Measurements from ENCODE around the gene MYO18A. TPM values are rescaled to one million over a fixed set of nuclear protein-coding genes. Genes with fewer than 3 reads are reported as not detected.

MYO18A gene
- total RNA-seq, 1 experiment from 2014 or later, result 24.0 TPM

DNA sequence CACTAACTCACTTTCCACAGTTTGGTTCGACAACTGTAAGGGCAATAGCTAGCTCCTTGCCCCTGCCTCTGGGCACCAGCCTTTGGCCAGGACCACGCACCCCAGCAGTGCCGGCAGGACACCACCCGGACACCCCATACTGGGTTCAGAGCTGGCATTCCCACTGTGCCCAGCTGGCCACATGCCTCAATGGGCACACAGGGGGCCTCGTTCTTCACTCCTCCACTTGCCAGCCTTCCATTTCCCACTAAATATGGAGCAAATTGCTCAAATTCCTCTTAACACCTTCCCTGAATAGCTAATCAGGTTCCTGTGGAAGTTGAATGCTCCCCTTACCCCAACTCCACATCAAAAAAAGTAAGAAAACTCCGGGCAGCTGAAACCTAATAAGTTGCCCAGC is 84.8 kb downstream of the MYO18A start:
- ChIA-PET CTCF (interaction anchor here (0.7 to 2.3 kb wide), 4 partner anchors 16 to 546 kb away, joined by 3 to 8 read pairs (median 4); no protein-coding TSS in a partner anchor), POLR2A (no interaction called here)
- Mint-ChIP-seq H3K4me1 (ENCODE audit: insufficient read depth, unreplicated experiment) (no peaks in the 10 kb centered on the region), H3K36me3 (ENCODE audit: insufficient read depth, unreplicated experiment) (peaks cover 31% of the 10 kb centered on the region), H3K27me3 (ENCODE audit: insufficient read depth, unreplicated experiment) (no peaks in the 10 kb centered on the region), H3K9me3 (ENCODE audit: unreplicated experiment) (no peaks in the 10 kb centered on the region), H3K4me3 (ENCODE audit: unreplicated experiment) (no peak overlapping the region), H3K27ac (ENCODE audit: low read depth, unreplicated experiment) (no peak overlapping the region)
- DNase-seq (ENCODE audit: unreplicated experiment), result no peak
- BruUV-seq (replicated peaks), result no TSS peak
- TF ChIP-seq, protein P1, sequence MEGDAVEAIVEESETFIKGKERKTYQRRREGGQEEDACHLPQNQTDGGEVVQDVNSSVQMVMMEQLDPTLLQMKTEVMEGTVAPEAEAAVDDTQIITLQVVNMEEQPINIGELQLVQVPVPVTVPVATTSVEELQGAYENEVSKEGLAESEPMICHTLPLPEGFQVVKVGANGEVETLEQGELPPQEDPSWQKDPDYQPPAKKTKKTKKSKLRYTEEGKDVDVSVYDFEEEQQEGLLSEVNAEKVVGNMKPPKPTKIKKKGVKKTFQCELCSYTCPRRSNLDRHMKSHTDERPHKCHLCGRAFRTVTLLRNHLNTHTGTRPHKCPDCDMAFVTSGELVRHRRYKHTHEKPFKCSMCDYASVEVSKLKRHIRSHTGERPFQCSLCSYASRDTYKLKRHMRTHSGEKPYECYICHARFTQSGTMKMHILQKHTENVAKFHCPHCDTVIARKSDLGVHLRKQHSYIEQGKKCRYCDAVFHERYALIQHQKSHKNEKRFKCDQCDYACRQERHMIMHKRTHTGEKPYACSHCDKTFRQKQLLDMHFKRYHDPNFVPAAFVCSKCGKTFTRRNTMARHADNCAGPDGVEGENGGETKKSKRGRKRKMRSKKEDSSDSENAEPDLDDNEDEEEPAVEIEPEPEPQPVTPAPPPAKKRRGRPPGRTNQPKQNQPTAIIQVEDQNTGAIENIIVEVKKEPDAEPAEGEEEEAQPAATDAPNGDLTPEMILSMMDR (IDR thresholded peaks at IDR 0.05; ENCODE audit: unreplicated experiment), result no peak
- intact Hi-C loops (cut with micrococcal nuclease), result no loop called here

DNA sequence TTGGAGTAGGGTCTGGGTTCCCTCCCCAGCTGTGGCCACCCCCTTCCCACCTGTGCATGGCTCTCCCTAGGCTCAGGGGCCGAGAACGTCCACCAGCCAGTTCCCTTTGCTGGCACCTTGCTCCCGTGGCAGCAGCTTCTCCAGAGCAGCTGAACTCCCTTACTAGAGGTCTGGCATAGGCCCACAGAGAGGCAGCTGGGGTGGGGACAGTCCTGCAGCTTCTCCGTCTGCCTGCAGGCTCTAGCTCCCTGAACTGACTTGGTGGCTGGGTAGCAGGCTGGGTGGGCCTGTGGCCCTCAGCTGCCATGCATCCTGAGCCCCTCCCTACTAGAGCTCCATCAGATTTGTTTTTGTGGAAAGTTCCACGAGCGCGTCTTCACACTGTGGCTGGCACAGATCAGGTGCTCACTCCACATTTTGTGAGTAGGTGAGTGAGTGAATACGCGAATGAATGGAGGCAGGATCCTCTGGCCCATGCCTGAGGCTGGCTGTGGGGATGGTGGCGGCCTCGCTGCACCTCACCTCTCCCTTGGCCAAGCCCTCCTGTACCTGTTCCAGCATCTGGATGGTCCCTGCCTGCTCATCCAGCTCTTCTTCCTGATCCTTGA is 86.0 kb downstream of the MYO18A start:
- no peak overlapping the region for H3K4me3 Mint-ChIP-seq (ENCODE audit: unreplicated experiment)
- H3K27ac Mint-ChIP-seq (ENCODE audit: low read depth, unreplicated experiment), result no peak overlapping the region
- no peaks in the 10 kb centered on the region for H3K9me3 Mint-ChIP-seq (ENCODE audit: unreplicated experiment)
- H3K4me1 Mint-ChIP-seq (ENCODE audit: insufficient read depth, unreplicated experiment), result no peaks in the 10 kb centered on the region
- no peaks in the 10 kb centered on the region for H3K27me3 Mint-ChIP-seq (ENCODE audit: insufficient read depth, unreplicated experiment)
- DNase-seq (ENCODE audit: unreplicated experiment), result no peak
- intact Hi-C loops (cut with micrococcal nuclease), result no loop called here
- ChIA-PET CTCF (interaction anchor here (2.3 kb wide), 1 partner anchor 129 kb away, joined by 8 read pairs; no protein-coding TSS in a partner anchor), POLR2A (interaction anchor here (1.9 kb wide), 1 partner anchor 128 kb away, joined by 6 read pairs; no protein-coding TSS in a partner anchor)
- BruUV-seq (replicated peaks), result no TSS peak
- H3K36me3 Mint-ChIP-seq (ENCODE audit: insufficient read depth, unreplicated experiment), result peaks cover 21% of the 10 kb centered on the region
- TF ChIP-seq, protein P1 (IDR thresholded peaks at IDR 0.05; ENCODE audit: unreplicated experiment), result no peak

DNA sequence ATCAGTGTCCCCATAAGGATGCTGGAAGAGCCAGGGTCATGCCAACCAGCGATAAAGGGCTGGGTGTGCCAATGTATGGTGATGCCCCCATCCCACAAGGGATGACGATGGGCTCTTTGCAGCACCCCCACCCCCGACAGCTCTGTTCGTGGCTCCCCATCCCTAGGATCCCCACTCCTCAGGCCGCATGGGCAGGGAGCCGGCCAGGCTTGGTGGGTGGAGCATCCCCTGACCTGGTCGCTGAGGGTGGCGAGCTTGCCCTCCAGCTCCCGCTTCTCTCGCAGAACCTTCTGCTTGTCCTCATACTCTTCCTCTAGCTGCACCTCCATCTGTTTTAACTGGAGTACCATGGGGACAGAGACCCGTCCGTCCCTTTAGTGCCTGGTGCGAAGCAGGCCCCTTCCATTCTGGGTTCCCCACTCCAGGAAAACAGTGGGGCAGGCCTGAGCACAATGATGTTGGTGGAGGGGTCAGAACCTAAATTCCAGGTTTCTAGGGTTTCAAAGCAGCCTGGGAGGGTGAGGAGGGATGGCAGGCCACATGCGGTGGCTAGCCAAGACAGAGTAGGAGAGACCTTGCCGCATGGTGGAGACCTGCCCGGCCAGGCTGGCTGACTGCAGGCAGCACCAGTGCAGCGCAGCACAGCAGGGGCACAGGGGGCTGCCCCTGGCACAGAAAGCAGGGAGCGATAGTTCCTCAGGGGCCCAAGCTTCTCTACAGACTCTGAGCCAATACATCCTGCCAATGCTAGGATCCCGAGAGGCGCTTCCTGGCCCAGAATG is 86.9 kb downstream of the MYO18A start:
- no peaks in the 10 kb centered on the region for H3K27me3 Mint-ChIP-seq (ENCODE audit: insufficient read depth, unreplicated experiment)
- H3K27ac Mint-ChIP-seq (ENCODE audit: low read depth, unreplicated experiment), result no peak overlapping the region
- ChIA-PET CTCF (interaction anchor here (1.2 to 2.3 kb wide), 2 partner anchors 18 to 128 kb away, joined by 4 to 12 read pairs; no protein-coding TSS in a partner anchor), POLR2A (interaction anchor here (0.5 to 1.9 kb wide), 2 partner anchors 97 to 128 kb away, joined by 4 to 6 read pairs; no protein-coding TSS in a partner anchor)
- TF ChIP-seq, protein P1 (IDR thresholded peaks at IDR 0.05; ENCODE audit: unreplicated experiment), result no peak
- H3K36me3 Mint-ChIP-seq (ENCODE audit: insufficient read depth, unreplicated experiment), result peaks cover 22% of the 10 kb centered on the region
- intact Hi-C loops (cut with micrococcal nuclease), result no loop called here
- no peaks in the 10 kb centered on the region for H3K4me1 Mint-ChIP-seq (ENCODE audit: insufficient read depth, unreplicated experiment)
- no peak overlapping the region for H3K4me3 Mint-ChIP-seq (ENCODE audit: unreplicated experiment)
- DNase-seq (ENCODE audit: unreplicated experiment), result no peak
- no TSS peak for BruUV-seq (replicated peaks)
- no peaks in the 10 kb centered on the region for H3K9me3 Mint-ChIP-seq (ENCODE audit: unreplicated experiment)

DNA sequence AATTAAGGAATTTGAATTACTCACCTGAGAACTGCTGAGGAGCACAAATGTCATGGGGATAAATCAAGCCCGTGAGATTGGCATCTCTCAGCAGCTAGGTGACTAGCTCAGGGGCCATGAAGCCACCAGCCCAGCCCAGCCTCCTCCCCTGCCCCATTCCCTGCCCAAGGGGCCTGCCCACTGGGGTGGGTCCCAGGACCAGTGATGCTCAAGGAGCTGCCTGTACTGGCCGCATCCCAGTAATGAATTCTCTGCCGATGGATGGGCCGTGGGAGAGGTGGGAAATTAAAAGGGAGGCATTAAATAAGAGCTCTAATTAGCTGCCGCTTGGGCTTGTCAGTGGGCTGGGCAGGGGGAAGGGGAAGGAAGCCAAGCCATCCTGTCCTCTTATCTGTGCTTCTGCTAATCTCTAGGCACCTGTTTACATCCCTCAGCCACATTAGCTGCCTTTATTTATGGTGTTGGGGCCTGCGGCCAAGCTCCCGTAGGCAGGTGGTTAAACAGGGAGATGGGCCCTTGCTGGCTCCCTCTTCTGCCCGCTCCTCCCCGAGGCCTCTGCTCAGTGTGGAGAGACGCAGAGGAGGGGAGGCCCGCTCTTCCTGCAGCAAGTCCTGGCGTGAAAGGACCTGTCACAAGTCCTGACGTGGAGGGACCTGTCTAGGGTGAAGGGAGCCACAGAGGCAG is 88.5 kb downstream of the MYO18A start:
- H3K27me3 Mint-ChIP-seq (ENCODE audit: insufficient read depth, unreplicated experiment), result no peaks in the 10 kb centered on the region
- POLR2A ChIA-PET, result no interaction called here
- TF ChIP-seq, protein P1 (IDR thresholded peaks at IDR 0.05; ENCODE audit: unreplicated experiment), result no peak
- no peaks in the 10 kb centered on the region for H3K9me3 Mint-ChIP-seq (ENCODE audit: unreplicated experiment)
- H3K27ac Mint-ChIP-seq (ENCODE audit: low read depth, unreplicated experiment), result no peak overlapping the region
- no peak for DNase-seq (ENCODE audit: unreplicated experiment)
- no TSS peak for BruUV-seq (replicated peaks)
- intact Hi-C loops (cut with micrococcal nuclease), result no loop called here
- H3K4me1 Mint-ChIP-seq (ENCODE audit: insufficient read depth, unreplicated experiment), result no peaks in the 10 kb centered on the region
- no peak overlapping the region for H3K4me3 Mint-ChIP-seq (ENCODE audit: unreplicated experiment)
- peaks cover 33% of the 10 kb centered on the region for H3K36me3 Mint-ChIP-seq (ENCODE audit: insufficient read depth, unreplicated experiment)
- CTCF ChIA-PET, result interaction anchor here (0.6 to 2.3 kb wide), 4 partner anchors 19 to 803 kb away, joined by 3 to 12 read pairs (median 4); no protein-coding TSS in a partner anchor

All from MCF 10A (cell line).